Stimulated activated CD4-positive, alpha-beta T cell treated with anti-CD3 and anti-CD28 coated beads, Interleukin-1b, Interleukin-23, amount 100 ng/mL, for 48 hours (primary cell): Measurements from ENCODE around the gene SYT5.

Source experiments
- DNase-seq: peaks from one replicate; pipeline ENCODE4 v3.0.0-alpha.2; 2020

Gene SYT5

GRCh38 chr19:55145232-55145631 is 34.9 kb downstream of the SYT5 start:
- DNase-seq: no peak

GRCh38 chr19:55141696-55142095 is 38.4 kb downstream of the SYT5 start:
- no peak for DNase-seq

GRCh38 chr19:55137915-55138314 is 42.2 kb downstream of the SYT5 start:
- no peak for DNase-seq

- DNase-seq: no peak
Measured at GRCh38 chr19:55136399-55137102, 43.5 kb downstream of the SYT5 start.

GRCh38 chr19:55134736-55135135 is 45.4 kb downstream of the SYT5 start:
- no peak for DNase-seq

- no peak for DNase-seq
Measured at GRCh38 chr19:55133639-55134444, 46.2 kb downstream of the SYT5 start.

- no peak for DNase-seq
Measured at GRCh38 chr19:55132453-55133129, 47.5 kb downstream of the SYT5 start.

- DNase-seq: no peak
Measured at GRCh38 chr19:55131421-55131820, 48.7 kb downstream of the SYT5 start.
